ENCODE results near the gene GPRIN3. TPM values are rescaled to one million over a fixed set of nuclear protein-coding genes. Genes with fewer than 3 reads are reported as not detected.
A peak's percentile ranks its signal among the peaks of the same experiment; 100 is the strongest.

GPRIN3 gene
- total RNA-seq, 2 experiments from 2014 or later: 46.4 TPM

GRCh38 chr4:89296399-89296798 lies 11.2 kb downstream of the GPRIN3 start:
- peak overlapping the region; percentile 92 for H3K27ac Mint-ChIP-seq
- Histone ChIP-seq H3K4me3 (ENCODE audit: low read length) (no peak overlapping the region), H3K27ac (ENCODE audit: low read depth in 1 of 2, low read length in 2 of 2) (peak overlapping the region in 1 of 2 donors; percentile 72), H3K27me3 (ENCODE audit: control insufficient read depth in 1 of 2, insufficient read depth in 2 of 2, low read length in 2 of 2) (no peaks in the 10 kb centered on the region), H3K36me3 (ENCODE audit: insufficient read depth, low read length) (peaks cover 2% of the 10 kb centered on the region), H3K4me1 (ENCODE audit: insufficient read depth, low read length) (peaks cover 41% of the 10 kb centered on the region), H3K9me3 (ENCODE audit: control insufficient read depth in 1 of 2, insufficient read depth in 1 of 2, low read length in 2 of 2) (no peaks in the 10 kb centered on the region)
- ChIA-PET CTCF (no interaction called here), POLR2A (interaction anchor here (2.9 kb wide), 1 partner anchor 10 kb away, joined by 11 read pairs; no protein-coding TSS in a partner anchor)
- DNase-seq: no peak
- TF ChIP-seq, protein P1, sequence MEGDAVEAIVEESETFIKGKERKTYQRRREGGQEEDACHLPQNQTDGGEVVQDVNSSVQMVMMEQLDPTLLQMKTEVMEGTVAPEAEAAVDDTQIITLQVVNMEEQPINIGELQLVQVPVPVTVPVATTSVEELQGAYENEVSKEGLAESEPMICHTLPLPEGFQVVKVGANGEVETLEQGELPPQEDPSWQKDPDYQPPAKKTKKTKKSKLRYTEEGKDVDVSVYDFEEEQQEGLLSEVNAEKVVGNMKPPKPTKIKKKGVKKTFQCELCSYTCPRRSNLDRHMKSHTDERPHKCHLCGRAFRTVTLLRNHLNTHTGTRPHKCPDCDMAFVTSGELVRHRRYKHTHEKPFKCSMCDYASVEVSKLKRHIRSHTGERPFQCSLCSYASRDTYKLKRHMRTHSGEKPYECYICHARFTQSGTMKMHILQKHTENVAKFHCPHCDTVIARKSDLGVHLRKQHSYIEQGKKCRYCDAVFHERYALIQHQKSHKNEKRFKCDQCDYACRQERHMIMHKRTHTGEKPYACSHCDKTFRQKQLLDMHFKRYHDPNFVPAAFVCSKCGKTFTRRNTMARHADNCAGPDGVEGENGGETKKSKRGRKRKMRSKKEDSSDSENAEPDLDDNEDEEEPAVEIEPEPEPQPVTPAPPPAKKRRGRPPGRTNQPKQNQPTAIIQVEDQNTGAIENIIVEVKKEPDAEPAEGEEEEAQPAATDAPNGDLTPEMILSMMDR (IDR thresholded peaks at IDR 0.05): no peak
- no peaks in the 10 kb centered on the region for H3K9me3 Mint-ChIP-seq
- H3K27me3 Mint-ChIP-seq: no peaks in the 10 kb centered on the region
- intact Hi-C loops (cut with DNase I, micrococcal nuclease): loop anchor here in 1 of 2 experiments (5.0 kb wide), 2 partner anchors 34 to 41 kb away; no protein-coding TSS in a partner anchor
- no peak for ATAC-seq (ENCODE audit: poor library complexity)
- H3K36me3 Mint-ChIP-seq (ENCODE audit: low read depth): peaks cover 21% of the 10 kb centered on the region
- H3K4me1 Mint-ChIP-seq (ENCODE audit: low read depth): peaks cover 93% of the 10 kb centered on the region
- H3K4me3 Mint-ChIP-seq: peak overlapping the region; percentile 18

GRCh38 chr4:89295415-89295927 lies 12.1 kb downstream of the GPRIN3 start:
- TF ChIP-seq, protein P1 (IDR thresholded peaks at IDR 0.05): no peak
- POLR2A ChIA-PET: interaction anchor here (0.5 to 3.7 kb wide), 9 partner anchors 10 to 807 kb away, joined by 3 to 48 read pairs (median 5); partner anchors contain the start of genes GPRIN3 and TIGD2
- no peak overlapping the region for H3K4me3 ChIP-seq (ENCODE audit: low read length)
- ATAC-seq (ENCODE audit: poor library complexity) (no peak), DNase-seq (no peak)
- H3K27me3 ChIP-seq (ENCODE audit: control insufficient read depth in 1 of 2, insufficient read depth in 2 of 2, low read length in 2 of 2): no peaks in the 10 kb centered on the region
- peaks cover 30% of the 10 kb centered on the region for H3K36me3 Mint-ChIP-seq (ENCODE audit: low read depth)
- intact Hi-C loops (cut with DNase I, micrococcal nuclease): loop anchor here in 1 of 2 experiments (2.0 to 5.0 kb wide), 4 partner anchors 13 to 53 kb away; no protein-coding TSS in a partner anchor
- peak overlapping the region; percentile 90 for H3K27ac Mint-ChIP-seq
- H3K27ac ChIP-seq (ENCODE audit: low read depth in 1 of 2, low read length in 2 of 2): peak overlapping the region; percentile 46 to 72
- H3K9me3 ChIP-seq (ENCODE audit: control insufficient read depth in 1 of 2, insufficient read depth in 1 of 2, low read length in 2 of 2): no peaks in the 10 kb centered on the region
- peaks cover 2% of the 10 kb centered on the region for H3K36me3 ChIP-seq (ENCODE audit: insufficient read depth, low read length)
- H3K4me1 ChIP-seq (ENCODE audit: insufficient read depth, low read length): peaks cover 48% of the 10 kb centered on the region
- no peaks in the 10 kb centered on the region for H3K9me3 Mint-ChIP-seq
- H3K4me3 Mint-ChIP-seq: peak overlapping the region; percentile 42
- CTCF ChIA-PET: interaction anchor here (1.7 to 1.8 kb wide), 2 partner anchors 10 to 11 kb away, joined by 6 to 7 read pairs; no protein-coding TSS in a partner anchor
- peaks cover 93% of the 10 kb centered on the region for H3K4me1 Mint-ChIP-seq (ENCODE audit: low read depth)
- H3K27me3 Mint-ChIP-seq: no peaks in the 10 kb centered on the region

- Mint-ChIP-seq H3K4me1 (ENCODE audit: low read depth) (peaks cover 94% of the 10 kb centered on the region), H3K27me3 (no peaks in the 10 kb centered on the region), H3K9me3 (no peaks in the 10 kb centered on the region), H3K36me3 (ENCODE audit: low read depth) (peaks cover 30% of the 10 kb centered on the region), H3K4me3 (peak overlapping the region; percentile 42), H3K27ac (peak overlapping the region; percentile 90)
- CTCF ChIA-PET: interaction anchor here (0.6 to 1.8 kb wide), 5 partner anchors 9 to 13 kb away, joined by 3 to 7 read pairs (median 5); no protein-coding TSS in a partner anchor
- Histone ChIP-seq H3K4me3 (ENCODE audit: low read length) (peak overlapping the region; percentile 4), H3K9me3 (ENCODE audit: control insufficient read depth in 1 of 2, insufficient read depth in 1 of 2, low read length in 2 of 2) (no peaks in the 10 kb centered on the region), H3K27me3 (ENCODE audit: control insufficient read depth in 1 of 2, insufficient read depth in 2 of 2, low read length in 2 of 2) (no peaks in the 10 kb centered on the region), H3K36me3 (ENCODE audit: insufficient read depth, low read length) (peaks cover 2% of the 10 kb centered on the region), H3K4me1 (ENCODE audit: insufficient read depth, low read length) (peaks cover 50% of the 10 kb centered on the region), H3K27ac (ENCODE audit: low read depth in 1 of 2, low read length in 2 of 2) (peak overlapping the region; percentile 49 to 72)
- TF ChIP-seq, protein P1 (IDR thresholded peaks at IDR 0.05): no peak
- ATAC-seq (ENCODE audit: poor library complexity): peak; percentile 77
- POLR2A ChIA-PET: interaction anchor here (0.6 to 3.7 kb wide), 25 partner anchors 8 to 1011 kb away, joined by 3 to 48 read pairs (median 5); partner anchors contain the start of genes GPRIN3, MMRN1, PPM1K and TIGD2
- intact Hi-C loops (cut with DNase I, micrococcal nuclease): loop anchor here (2.0 to 5.0 kb wide), 5 partner anchors 14 to 52 kb away; no protein-coding TSS in a partner anchor
- DNase-seq: peak in 3 of 14 experiments; percentile 79 to 93 (median 85)
Observed at GRCh38 chr4:89294573-89295269, 12.9 kb downstream of the GPRIN3 start.

Measured in CD4-positive, alpha-beta T cell (primary cell).